GM12892 (cell line): ENCODE measurements around the gene ARNT2.

Source experiments
- POLR2A ChIP-seq: IDR thresholded peaks from 2 replicates; pipeline ENCODE4 v1.6.1; 2011; ENCODE audit warnings: low read depth, low read length, control low read depth
- POLR2AphosphoS5 ChIP-seq: IDR thresholded peaks from 2 replicates; pipeline ENCODE4 v1.6.1; 2011; ENCODE audit warnings: low read depth, low read length, control low read depth
- TAF1 ChIP-seq: IDR thresholded peaks from 2 replicates; pipeline ENCODE4 v1.6.1; 2011; ENCODE audit warnings: low read depth, mild to moderate bottlenecking, control low read depth, low read length, borderline replicate concordance

GRCh38 chr15:80489030-80489594 is 84.9 kb downstream of the ARNT2 start:
- no peak for TF ChIP-seq POLR2A
- TF ChIP-seq POLR2AphosphoS5, result no peak
- TF ChIP-seq TAF1, result no peak
